Astrocyte of the cerebellum (primary cell): Measurements from ENCODE around the gene CTRB1.

Experiments used
- DNase-seq: peaks from one replicate; pipeline ENCODE4 v3.0.0-alpha.2; 2011; ENCODE audit warnings: low read depth
- H3K4me3 ChIP-seq: 2 replicates; pipeline ENCODE4 v1.5.1; 2011; ENCODE audit warnings: mild to moderate bottlenecking, low read depth, low read length, moderate library complexity
- in situ Hi-C: cut with HindIII; loops from 2 replicates; pipeline ENCODE4 v1.10.0; 2017; ENCODE audit warnings: low sequenced_read_pairs
- TF ChIP-seq, protein P1 (sequence below): IDR thresholded peaks from 2 replicates; pipeline ENCODE4 v1.5.1; 2012; ENCODE audit warnings: low read length, low read depth, moderate library complexity, mild to moderate bottlenecking; ENCODE audit errors: missing control alignments

CTRB1 gene

DNA sequence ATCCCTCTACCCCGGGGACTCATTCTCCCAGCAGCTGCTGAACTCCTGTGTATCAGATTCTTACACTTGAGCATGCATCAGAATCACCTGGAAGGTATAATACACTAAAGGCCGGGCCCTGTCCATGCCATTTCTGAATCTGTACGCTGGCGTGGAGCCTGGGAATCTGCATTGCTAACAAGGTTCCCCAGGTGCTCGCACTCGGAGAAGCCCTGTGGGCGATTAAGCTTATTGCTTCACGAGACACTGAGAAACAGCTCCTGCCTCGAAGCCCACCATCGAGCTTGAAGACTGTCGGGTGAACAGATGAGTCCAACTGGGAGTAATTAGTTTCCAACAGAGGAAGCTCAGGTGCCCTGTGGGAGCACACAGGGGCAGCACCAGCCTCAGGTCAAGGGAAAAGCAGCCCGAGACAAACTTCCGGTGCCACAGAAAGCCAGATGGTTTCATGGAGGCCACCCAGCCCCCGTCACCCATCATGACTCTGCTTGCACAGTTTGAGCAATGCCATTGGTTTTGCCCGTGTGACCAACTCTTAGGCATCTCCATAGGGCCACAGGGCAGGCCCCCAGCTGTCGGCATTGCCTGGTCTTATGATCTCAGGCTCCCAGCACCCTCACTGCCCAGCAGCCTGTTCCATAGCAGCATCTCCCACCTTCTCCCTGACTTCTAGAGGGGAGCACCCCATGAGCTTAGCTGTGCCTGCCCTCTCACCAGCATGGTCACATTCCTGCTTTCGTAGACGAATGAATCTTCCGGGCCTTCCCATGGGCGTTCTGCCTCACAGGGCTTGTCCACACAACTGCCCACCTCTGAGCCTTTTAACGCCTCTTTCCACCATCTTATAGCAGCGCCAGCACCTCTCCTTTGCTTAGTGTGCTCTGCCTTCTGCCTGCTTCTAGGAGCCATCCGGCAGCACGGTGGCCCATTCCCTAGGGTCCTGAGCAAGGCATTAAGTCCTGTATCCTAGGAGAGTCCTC lies 22.7 kb upstream of the CTRB1 start:
- DNase-seq = no peak
- in situ Hi-C loops = loop anchor here (5.0 kb wide), 1 partner anchor 41 kb away; no protein-coding TSS in a partner anchor
- TF ChIP-seq, protein P1, sequence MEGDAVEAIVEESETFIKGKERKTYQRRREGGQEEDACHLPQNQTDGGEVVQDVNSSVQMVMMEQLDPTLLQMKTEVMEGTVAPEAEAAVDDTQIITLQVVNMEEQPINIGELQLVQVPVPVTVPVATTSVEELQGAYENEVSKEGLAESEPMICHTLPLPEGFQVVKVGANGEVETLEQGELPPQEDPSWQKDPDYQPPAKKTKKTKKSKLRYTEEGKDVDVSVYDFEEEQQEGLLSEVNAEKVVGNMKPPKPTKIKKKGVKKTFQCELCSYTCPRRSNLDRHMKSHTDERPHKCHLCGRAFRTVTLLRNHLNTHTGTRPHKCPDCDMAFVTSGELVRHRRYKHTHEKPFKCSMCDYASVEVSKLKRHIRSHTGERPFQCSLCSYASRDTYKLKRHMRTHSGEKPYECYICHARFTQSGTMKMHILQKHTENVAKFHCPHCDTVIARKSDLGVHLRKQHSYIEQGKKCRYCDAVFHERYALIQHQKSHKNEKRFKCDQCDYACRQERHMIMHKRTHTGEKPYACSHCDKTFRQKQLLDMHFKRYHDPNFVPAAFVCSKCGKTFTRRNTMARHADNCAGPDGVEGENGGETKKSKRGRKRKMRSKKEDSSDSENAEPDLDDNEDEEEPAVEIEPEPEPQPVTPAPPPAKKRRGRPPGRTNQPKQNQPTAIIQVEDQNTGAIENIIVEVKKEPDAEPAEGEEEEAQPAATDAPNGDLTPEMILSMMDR = no peak
- H3K4me3 ChIP-seq = no peak overlapping the region

DNA sequence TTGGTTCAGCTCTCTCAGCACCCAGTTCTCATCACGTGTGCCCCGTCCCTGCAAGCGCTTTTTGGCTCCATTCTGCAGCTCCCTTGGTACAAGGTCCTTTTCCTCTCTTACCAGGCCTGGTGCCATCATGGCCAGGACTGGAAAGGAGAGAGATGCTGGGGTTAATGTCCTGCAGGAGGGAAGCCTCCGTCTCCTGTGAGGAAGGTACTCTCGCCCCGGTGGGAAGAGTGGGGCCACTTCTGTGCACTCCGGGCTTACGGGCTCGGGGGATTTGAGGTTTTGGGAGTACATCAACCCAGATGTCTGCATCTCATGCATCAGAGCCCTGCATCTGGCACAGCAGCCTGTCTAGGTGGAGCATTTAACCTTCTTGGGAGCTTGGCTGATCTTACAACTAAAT lies 22.0 kb upstream of the CTRB1 start:
- in situ Hi-C loops = loop anchor here (5.0 kb wide), 1 partner anchor 40 kb away; no protein-coding TSS in a partner anchor
- no peak overlapping the region for H3K4me3 ChIP-seq
- DNase-seq = no peak
- TF ChIP-seq, protein P1 = no peak

DNA sequence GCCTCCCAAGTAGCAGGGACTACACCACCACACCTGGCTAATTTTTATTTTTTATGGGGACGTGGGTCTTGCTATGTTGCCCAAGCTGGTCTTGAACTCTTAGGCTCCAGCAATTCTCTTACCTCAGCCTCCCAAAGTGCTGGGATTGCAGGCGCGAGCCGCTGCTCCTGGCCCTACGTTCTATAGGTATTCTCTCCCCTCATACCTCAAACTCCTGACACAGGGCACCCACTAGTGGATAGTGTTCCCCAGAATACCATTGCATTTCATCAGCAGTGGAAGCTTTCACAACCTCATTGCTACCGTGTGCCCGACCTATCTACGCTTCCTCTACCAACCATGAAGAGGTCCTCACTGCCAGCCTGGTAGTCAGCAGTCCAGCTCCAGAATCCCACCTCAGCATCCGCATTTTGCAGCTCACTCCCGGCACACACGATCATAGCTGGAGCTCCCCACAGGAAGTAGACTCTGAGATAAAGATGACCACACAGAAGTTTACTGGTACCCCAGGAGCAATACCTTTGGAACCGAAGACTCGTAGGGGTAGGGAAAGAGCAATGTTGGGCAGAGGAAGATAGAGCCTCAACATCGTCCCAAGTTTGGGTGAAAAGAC lies 21.2 kb upstream of the CTRB1 start:
- no peak for DNase-seq
- no peak overlapping the region for H3K4me3 ChIP-seq
- TF ChIP-seq, protein P1 = no peak
- in situ Hi-C loops = loop anchor here (5.0 kb wide), 1 partner anchor 40 kb away; no protein-coding TSS in a partner anchor

DNA sequence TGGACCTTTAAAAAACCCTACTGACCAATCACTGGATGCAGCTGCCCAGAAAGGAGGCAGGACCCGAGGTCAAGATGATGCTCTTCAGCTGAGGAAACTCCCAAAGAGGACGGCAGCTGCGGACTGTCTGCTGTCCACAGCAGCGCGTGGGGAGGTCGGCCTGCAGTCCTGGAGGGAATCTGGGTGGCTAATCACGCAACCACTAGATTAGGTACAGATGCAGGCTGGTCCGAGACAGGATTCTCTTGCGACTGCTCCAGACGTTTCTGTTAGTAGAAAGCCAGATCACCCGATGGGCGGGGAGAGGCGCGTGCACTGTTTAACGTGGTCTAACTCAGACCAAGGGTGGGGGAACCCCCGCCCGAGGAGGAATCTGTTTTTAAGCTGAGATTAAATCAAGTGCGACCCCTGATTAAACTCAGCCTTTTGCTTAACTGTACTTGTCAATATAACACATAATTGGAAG lies 20.6 kb upstream of the CTRB1 start:
- no peak for DNase-seq
- no peak overlapping the region for H3K4me3 ChIP-seq
- TF ChIP-seq, protein P1 = no peak
- in situ Hi-C loops = loop anchor here (5.0 kb wide), 1 partner anchor 39 kb away; no protein-coding TSS in a partner anchor

DNA sequence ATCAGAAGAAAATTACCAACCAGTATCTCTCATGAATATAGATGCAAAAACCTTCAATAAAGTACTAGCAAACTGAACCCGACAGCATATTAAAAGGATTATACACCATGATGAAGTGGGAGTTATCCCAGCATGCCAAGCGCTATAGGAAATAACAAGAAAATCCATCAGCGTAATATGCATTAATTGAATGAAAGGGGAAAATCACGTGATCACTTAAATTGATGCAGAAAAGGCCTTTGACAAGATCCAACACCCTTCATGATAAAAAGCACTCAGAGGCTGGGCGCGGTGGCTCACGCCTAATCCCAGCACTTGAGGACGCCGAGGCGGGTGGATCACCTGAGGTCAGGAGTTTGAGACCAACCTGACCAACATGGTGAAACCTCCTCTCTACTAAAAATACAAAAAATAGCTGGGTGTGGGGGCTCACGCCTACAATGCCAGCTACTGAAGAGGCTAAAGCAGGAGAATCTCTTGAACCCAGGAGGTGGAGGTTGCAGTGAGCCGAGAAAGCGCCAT lies 16.7 kb upstream of the CTRB1 start:
- in situ Hi-C loops = no loop called here
- TF ChIP-seq, protein P1 = no peak
- no peak for DNase-seq

DNA sequence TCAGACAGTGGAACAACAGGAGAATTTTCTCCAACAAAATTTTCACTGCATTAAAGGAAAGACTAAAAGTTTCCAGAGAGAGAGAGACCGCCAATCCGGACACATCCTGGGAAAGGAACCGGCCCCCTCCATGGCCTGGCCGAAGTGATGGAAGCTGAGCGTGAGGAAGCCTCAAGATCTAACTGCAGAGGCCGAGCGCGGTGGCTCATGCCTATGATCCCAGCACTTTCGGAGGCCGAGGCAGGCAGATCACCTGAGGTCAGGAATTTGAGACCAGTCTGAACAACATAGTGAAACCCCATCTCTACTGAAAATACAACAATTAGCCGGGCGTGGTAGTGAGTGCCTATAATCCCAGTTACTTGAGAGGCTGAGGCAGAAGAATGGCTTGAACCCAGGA lies 15.7 kb upstream of the CTRB1 start:
- DNase-seq = no peak

More for the DNA sequence above, 16.7 kb upstream of the CTRB1 start:
- H3K4me3 ChIP-seq = no peak overlapping the region

More for the DNA sequence above, 15.7 kb upstream of the CTRB1 start:
- no peak overlapping the region for H3K4me3 ChIP-seq
- in situ Hi-C loops = no loop called here
- TF ChIP-seq, protein P1 = no peak
